Keratinocyte (primary cell): Measurements from ENCODE around the gene SNX21. TPM values are rescaled to one million over a fixed set of nuclear protein-coding genes. Genes with fewer than 3 reads are reported as not detected.

Experiments used
- DNase-seq: peaks from one replicate; pipeline ENCODE4 v3.0.0-alpha.2; 2011; ENCODE audit warnings: low read depth, missing footprints, low spot score
- FAIRE-seq: peaks from 2 replicates; lab custom pipeline; 2011; peaks lifted over from hg19 to GRCh38; lab: Jason Lieb, UNC
- H2AFZ ChIP-seq: 2 replicates; pipeline ENCODE4 v1.6.0; 2012; ENCODE audit warnings: low read length, control low read depth, inconsistent platforms; ENCODE audit not compliant: control insufficient read depth
- H3K27ac ChIP-seq: 2 replicates; pipeline ENCODE4 v1.5.1; 2011; ENCODE audit warnings: low read length; ENCODE audit not compliant: control insufficient read depth, insufficient read depth
- H3K27me3 ChIP-seq: 3 replicates; pipeline ENCODE4 v1.6.0; 2011; ENCODE audit warnings: low read length; ENCODE audit not compliant: control insufficient read depth, insufficient read depth; ENCODE audit errors: extremely low read depth
- H3K36me3 ChIP-seq, 2 experiments: 2 replicates in 1 of 2; 3 replicates in 1 of 2; pipeline ENCODE4 v1.5.1; 2011; ENCODE audit warnings: low read length in 2 of 2, mild to moderate bottlenecking in 1 of 2; ENCODE audit not compliant: control insufficient read depth in 2 of 2, insufficient read depth in 2 of 2; ENCODE audit errors: extremely low read depth in 1 of 2
- H3K4me1 ChIP-seq: 3 replicates; pipeline ENCODE4 v1.5.1; 2011; ENCODE audit warnings: low read length; ENCODE audit not compliant: control insufficient read depth, insufficient read depth; ENCODE audit errors: extremely low read depth
- H3K4me2 ChIP-seq: 3 replicates; pipeline ENCODE4 v1.6.0; 2011; ENCODE audit warnings: low read depth, low read length; ENCODE audit not compliant: control insufficient read depth, insufficient read depth; ENCODE audit errors: extremely low read depth
- H3K4me3 ChIP-seq, 3 experiments: fragments of 200-600 bp in 1 of 3; sonication (generic) in 1 of 3; 2 replicates in 2 of 3; 3 replicates in 1 of 3; pipeline ENCODE4 v1.5.1; 2011 to 2016; ENCODE audit warnings: low read length in 3 of 3, mild to moderate bottlenecking in 3 of 3, control low read depth in 2 of 3, inconsistent platforms in 1 of 3, low read depth in 1 of 3, mixed read lengths in 1 of 3, mixed run types in 1 of 3, moderate library complexity in 1 of 3; ENCODE audit not compliant: control insufficient read depth in 2 of 3, insufficient read depth in 2 of 3; ENCODE audit errors: extremely low read depth in 1 of 3
- H3K79me2 ChIP-seq: 2 replicates; pipeline ENCODE4 v1.6.0; 2012; ENCODE audit warnings: low read length; ENCODE audit not compliant: control insufficient read depth, insufficient read depth
- H3K9ac ChIP-seq: 3 replicates; pipeline ENCODE4 v1.6.0; 2011; ENCODE audit warnings: low read length; ENCODE audit not compliant: control insufficient read depth, insufficient read depth; ENCODE audit errors: extremely low read depth
- H3K9me1 ChIP-seq: 3 replicates; pipeline ENCODE4 v1.6.0; 2011; ENCODE audit warnings: low read length; ENCODE audit not compliant: control insufficient read depth, insufficient read depth; ENCODE audit errors: extremely low read depth
- H3K9me3 ChIP-seq: 2 replicates; pipeline ENCODE4 v1.5.1; 2012; ENCODE audit warnings: low read depth, low read length; ENCODE audit not compliant: control insufficient read depth
- H4K20me1 ChIP-seq: 3 replicates; pipeline ENCODE4 v1.6.0; 2011; ENCODE audit warnings: low read length; ENCODE audit not compliant: control insufficient read depth, insufficient read depth; ENCODE audit errors: extremely low read depth
- CTCF ChIP-seq, 3 experiments: IDR thresholded peaks in 1 of 3; conservative IDR thresholded peaks in 1 of 3; optimal IDR thresholded peaks in 1 of 3; 2 replicates in 2 of 3; 3 replicates in 1 of 3; pipeline versions ENCODE3 to v1.5.1; 2011; ENCODE audit warnings: low read length in 3 of 3, mild to moderate bottlenecking in 3 of 3, moderate library complexity in 2 of 3, control low read depth in 1 of 3, inconsistent platforms in 1 of 3; ENCODE audit not compliant: insufficient read depth in 2 of 3; ENCODE audit errors: extremely low read depth in 1 of 3
- EZH2 ChIP-seq: IDR thresholded peaks from one replicate; pipeline ENCODE4 v1.6.1; 2012; ENCODE audit warnings: inconsistent platforms, mild to moderate bottlenecking, low read length, moderate library complexity
- dilution Hi-C: fragments of 300-500 bp; cut with MboI; formaldehyde crosslinking; loops from one replicate; pipeline ENCODE4 v1.7.0; 2020; ENCODE audit warnings: low sequenced_read_pairs; ENCODE audit not compliant: extremely low pct_ligation_motif_present
- polyA plus RNA-seq, 5 experiments: library from polyadenylated mRNA; depleted of rRNA in 3 of 5; stranded (reverse) in 3 of 5; stranded (forward) in 1 of 5; unstranded in 1 of 5; fragments of >200 nt; gene quantifications; 1 replicate in 1 of 5; 2 replicates in 3 of 5; 3 replicates in 1 of 5; pipeline versions ENCODE4 v1.2.1 to v1.2.3, GENCODE V29; 2011 to 2012; ENCODE audit warnings: missing spikeins in 2 of 5, low read depth in 1 of 5, low replicate concordance in 1 of 5

The SNX21 gene
- polyA plus RNA-seq, 1 donor (not counting 4 experiments of a cell fraction or from before 2014, with no cell fraction given) = 5.2 TPM

DNA sequence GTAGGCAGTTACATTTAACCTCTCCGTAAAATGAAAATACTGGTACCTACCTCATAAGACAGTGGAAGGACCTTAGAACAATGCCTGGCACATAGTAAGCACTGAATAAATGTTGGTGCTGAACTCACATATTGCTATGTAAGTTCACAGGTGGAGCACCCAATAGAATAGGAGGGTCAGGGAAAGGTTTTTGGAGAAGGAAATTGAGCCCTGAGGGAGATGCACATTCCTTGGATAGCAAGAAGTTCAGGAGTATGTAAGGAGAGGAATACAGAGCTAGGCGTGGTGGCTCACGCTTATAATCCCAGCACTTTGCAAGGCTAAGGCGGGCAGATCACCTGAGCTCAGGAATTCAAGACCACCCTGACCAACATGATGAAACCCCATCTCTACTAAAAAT is 14.1 kb upstream of the SNX21 start:
- peaks cover 6% of the 10 kb centered on the region for H4K20me1 ChIP-seq
- H3K27me3 ChIP-seq = peaks cover 16% of the 10 kb centered on the region
- no peaks in the 10 kb centered on the region for H3K9me3 ChIP-seq
- no peak overlapping the region for H3K27ac ChIP-seq
- no peak overlapping the region for H2AFZ ChIP-seq
- H3K9me1 ChIP-seq = no peaks in the 10 kb centered on the region
- FAIRE-seq (no peak), DNase-seq (no peak)
- H3K36me3 ChIP-seq = peaks cover 0 to 9% of the 10 kb centered on the region in 2 experiments
- TF ChIP-seq EZH2 (no peak), CTCF (optimal IDR thresholded peaks at IDR 0.05 in 1 of 3, IDR thresholded peaks at IDR 0.05 in 1 of 3, conservative IDR thresholded peaks at IDR 0.05 in 1 of 3; ENCODE audit: extremely low read depth in 1 of 3, insufficient read depth in 2 of 3, low read length in 3 of 3) (no peak)
- H3K9ac ChIP-seq = no peak overlapping the region
- H3K4me3 ChIP-seq = no peak overlapping the region
- peaks cover 11% of the 10 kb centered on the region for H3K4me1 ChIP-seq
- dilution Hi-C loops = no loop called here
- H3K79me2 ChIP-seq = peaks cover 3% of the 10 kb centered on the region
- no peak overlapping the region for H3K4me2 ChIP-seq

DNA sequence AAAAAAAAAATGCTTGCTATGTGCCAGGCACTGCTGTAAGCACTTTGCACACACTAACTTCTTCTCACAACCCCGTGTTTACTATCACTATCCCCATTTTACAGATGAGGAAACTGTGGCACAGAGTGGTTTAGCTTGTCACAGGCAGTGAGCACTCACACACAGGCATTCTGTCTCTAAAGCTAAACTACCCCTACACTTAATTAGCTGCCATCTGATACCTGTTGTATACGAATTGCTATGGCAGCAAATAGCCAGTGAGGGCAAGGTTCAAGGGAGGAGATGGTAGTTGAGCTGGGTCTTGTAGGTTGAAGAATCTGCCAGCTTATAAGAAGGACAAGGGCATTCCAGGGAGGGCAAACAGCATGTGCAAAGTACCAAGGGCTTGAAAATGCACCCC is 11.7 kb upstream of the SNX21 start:
- dilution Hi-C loops = no loop called here
- Histone ChIP-seq H3K4me3 (no peak overlapping the region), H3K9ac (no peak overlapping the region), H3K79me2 (no peaks in the 10 kb centered on the region), H3K9me1 (no peaks in the 10 kb centered on the region), H3K4me1 (peaks cover 11% of the 10 kb centered on the region), H3K4me2 (no peak overlapping the region), H2AFZ (no peak overlapping the region), H3K27ac (no peak overlapping the region), H4K20me1 (peaks cover 1% of the 10 kb centered on the region), H3K27me3 (peaks cover 16% of the 10 kb centered on the region), H3K9me3 (no peaks in the 10 kb centered on the region), H3K36me3 (no peaks in the 10 kb centered on the region)
- TF ChIP-seq EZH2 = no peak
- TF ChIP-seq CTCF (optimal IDR thresholded peaks at IDR 0.05 in 1 of 3, IDR thresholded peaks at IDR 0.05 in 1 of 3, conservative IDR thresholded peaks at IDR 0.05 in 1 of 3; ENCODE audit: extremely low read depth in 1 of 3, insufficient read depth in 2 of 3, low read length in 3 of 3) = no peak
- DNase-seq = no peak
- no peak for FAIRE-seq
